H1 (cell line): Measurements from ENCODE around the gene BRD4. TPM values are rescaled to one million over a fixed set of nuclear protein-coding genes. Genes with fewer than 3 reads are reported as not detected.

ENCODE experiments used
- CTCF ChIA-PET: fragments of 300-600 bp; sonication (Branson Sonifier 250); formaldehyde crosslinking; loops from one replicate; lab custom pipeline; 2021; ENCODE audit not compliant: partially characterized antibody; lab: Charles Lee
- POLR2A ChIA-PET: fragments of 300-600 bp; sonication (Branson Sonifier 250); formaldehyde crosslinking; loops from one replicate; lab custom pipeline; 2021; ENCODE audit warnings: inconsistent platforms; ENCODE audit not compliant: partially characterized antibody; lab: Charles Lee
- DNase-seq, 2 experiments: peaks; one replicate each; pipeline versions ENCODE4 v3.0.0 to v3.0.0-alpha.2; 2010 to 2022; ENCODE audit warnings: low spot score in 2 of 2, low read depth in 1 of 2, mixed read lengths in 1 of 2
- FAIRE-seq: peaks from 2 replicates; lab custom pipeline; 2011; peaks lifted over from hg19 to GRCh38; lab: Jason Lieb, UNC
- H2AFZ ChIP-seq: 2 replicates; pipeline ENCODE4 v1.8.1; 2012; ENCODE audit warnings: low read length, inconsistent platforms
- H2AK5ac ChIP-seq: 2 replicates; pipeline ENCODE4 v1.6.1; 2013; ENCODE audit warnings: low read depth, low read length
- H2BK120ac ChIP-seq: replicated peaks from 2 replicates; pipeline ENCODE3; 2013; ENCODE audit warnings: low read depth, low read length, inconsistent platforms
- H2BK12ac ChIP-seq: 2 replicates; pipeline ENCODE4 v1.6.1; 2013; ENCODE audit warnings: low read depth, low read length
- H2BK15ac ChIP-seq: 2 replicates; pipeline ENCODE4 v1.6.1; 2013; ENCODE audit warnings: low read length
- H2BK20ac ChIP-seq: 2 replicates; pipeline ENCODE4 v1.6.1; 2013; ENCODE audit warnings: low read length
- H2BK5ac ChIP-seq: 2 replicates; pipeline ENCODE4 v1.6.1; 2013; ENCODE audit warnings: low read depth, low read length
- H3K14ac ChIP-seq: 2 replicates; pipeline ENCODE4 v1.6.1; 2013; ENCODE audit warnings: inconsistent platforms; ENCODE audit not compliant: insufficient read length
- H3K18ac ChIP-seq: 2 replicates; pipeline ENCODE4 v1.6.1; 2013; ENCODE audit warnings: low read length; ENCODE audit errors: extremely low read depth
- H3K23ac ChIP-seq: 2 replicates; pipeline ENCODE4 v1.6.1; 2013; ENCODE audit warnings: inconsistent platforms; ENCODE audit not compliant: insufficient read length
- H3K23me2 ChIP-seq: 2 replicates; pipeline ENCODE4 v1.6.1; 2013; ENCODE audit warnings: low read depth, low read length
- H3K27ac ChIP-seq: 2 replicates; pipeline ENCODE4 v1.6.1; 2011; ENCODE audit warnings: low read depth, low read length, inconsistent platforms
- H3K27me3 ChIP-seq, 4 experiments: replicated peaks in 1 of 4; 1 replicate in 1 of 4; 2 replicates in 3 of 4; pipeline versions ENCODE4 v1.6.1 to v1.8.1; 2011 to 2013; ENCODE audit warnings: low read length in 3 of 4, mild to moderate bottlenecking in 3 of 4, inconsistent platforms in 2 of 4, mixed read lengths in 2 of 4, moderate library complexity in 1 of 4; ENCODE audit not compliant: control insufficient read depth in 3 of 4, insufficient read depth in 3 of 4; ENCODE audit errors: extremely low read depth in 1 of 4
- H3K36me3 ChIP-seq, 4 experiments: 2 replicates each; pipeline versions ENCODE4 v1.6.1 to v1.8.1; 2011 to 2013; ENCODE audit warnings: mild to moderate bottlenecking in 4 of 4, low read length in 3 of 4, moderate library complexity in 2 of 4, control low read depth in 1 of 4, inconsistent platforms in 1 of 4; ENCODE audit not compliant: insufficient read depth in 4 of 4, control insufficient read depth in 2 of 4
- H3K4ac ChIP-seq: replicated peaks from 2 replicates; pipeline ENCODE3; 2013; ENCODE audit warnings: low read length, low read depth, mixed read lengths, inconsistent platforms; ENCODE audit not compliant: insufficient read length
- H3K4me1 ChIP-seq, 4 experiments: replicated peaks in 1 of 4; 1 replicate in 1 of 4; 2 replicates in 3 of 4; pipeline versions ENCODE4 v1.6.1 to v1.8.1; 2011 to 2013; ENCODE audit warnings: low read length in 3 of 4, inconsistent platforms in 2 of 4, mixed read lengths in 1 of 4; ENCODE audit not compliant: insufficient read depth in 4 of 4, control insufficient read depth in 3 of 4
- H3K4me2 ChIP-seq, 2 experiments: 2 replicates each; pipeline versions ENCODE4 v1.6.1 to v1.8.1; 2011 to 2013; ENCODE audit warnings: low read depth in 2 of 2, low read length in 2 of 2, control low read depth in 1 of 2, inconsistent platforms in 1 of 2, mild to moderate bottlenecking in 1 of 2; ENCODE audit not compliant: insufficient read depth in 1 of 2
- H3K4me3 ChIP-seq, 4 experiments: fragments of 200-600, 300-600 bp in 1 of 4; sonication (generic), shearing (Covaris generic), sonication (Bioruptor Twin) in 1 of 4; 2 replicates each; pipeline versions ENCODE4 v1.5.1 to v1.8.1; 2011 to 2016; ENCODE audit warnings: low read length in 4 of 4, low read depth in 3 of 4, control low read depth in 2 of 4, inconsistent platforms in 2 of 4, mild to moderate bottlenecking in 2 of 4, mixed read lengths in 1 of 4, moderate library complexity in 1 of 4; ENCODE audit not compliant: insufficient read depth in 2 of 4; ENCODE audit errors: extremely low read depth in 1 of 4
- H3K56ac ChIP-seq: replicated peaks from 2 replicates; pipeline ENCODE3; 2013; ENCODE audit warnings: low read depth, mild to moderate bottlenecking, mixed read lengths, low read length, inconsistent platforms; ENCODE audit not compliant: insufficient read length
- H3K79me1 ChIP-seq: 2 replicates; pipeline ENCODE4 v1.6.1; 2013; ENCODE audit warnings: low read depth, low read length, control low read depth
- H3K79me2 ChIP-seq, 2 experiments: 2 replicates each; pipeline versions ENCODE4 v1.6.1 to v1.8.1; 2012 to 2013; ENCODE audit warnings: low read length in 2 of 2, mild to moderate bottlenecking in 2 of 2, inconsistent platforms in 1 of 2; ENCODE audit not compliant: insufficient read depth in 2 of 2, control insufficient read depth in 1 of 2
- H3K9ac ChIP-seq, 4 experiments: replicated peaks in 1 of 4; 1 replicate in 1 of 4; 2 replicates in 3 of 4; pipeline versions ENCODE4 v1.6.1 to v1.8.1; 2011 to 2013; ENCODE audit warnings: low read depth in 3 of 4, low read length in 3 of 4, control low read depth in 2 of 4, mild to moderate bottlenecking in 2 of 4, moderate library complexity in 2 of 4, inconsistent platforms in 1 of 4; ENCODE audit errors: extremely low read depth in 1 of 4
- H3K9me3 ChIP-seq, 2 experiments: 2 replicates each; pipeline versions ENCODE4 v1.6.1 to v1.8.1; 2012 to 2013; ENCODE audit warnings: mild to moderate bottlenecking in 2 of 2, moderate library complexity in 2 of 2, control low read depth in 1 of 2, inconsistent platforms in 1 of 2, low read depth in 1 of 2, low read length in 1 of 2, mixed read lengths in 1 of 2; ENCODE audit not compliant: insufficient read depth in 2 of 2
- H4K20me1 ChIP-seq, 2 experiments: replicated peaks in 1 of 2; 2 replicates each; pipeline versions ENCODE3 to v1.8.1; 2011 to 2013; ENCODE audit warnings: inconsistent platforms in 2 of 2, low read length in 2 of 2, mild to moderate bottlenecking in 1 of 2; ENCODE audit not compliant: insufficient read depth in 2 of 2, control insufficient read depth in 1 of 2
- H4K5ac ChIP-seq: 2 replicates; pipeline ENCODE4 v1.6.1; 2013; ENCODE audit warnings: low read length, low read depth, mixed read lengths, inconsistent platforms; ENCODE audit not compliant: insufficient read length
- H4K8ac ChIP-seq: 2 replicates; pipeline ENCODE4 v1.8.0; 2013; ENCODE audit warnings: mild to moderate bottlenecking, moderate library complexity, low read length, inconsistent platforms; ENCODE audit not compliant: insufficient read depth; ENCODE audit errors: extremely low read depth
- H4K91ac ChIP-seq: replicated peaks from 2 replicates; pipeline ENCODE3; 2013; ENCODE audit warnings: low read length, mixed read lengths, inconsistent platforms; ENCODE audit not compliant: insufficient read length
- BRCA1 ChIP-seq: IDR thresholded peaks from 2 replicates; pipeline ENCODE4 v1.6.1; 2012; ENCODE audit warnings: low read depth, low read length, improper control_type of control experiment
- CHD1 ChIP-seq: IDR thresholded peaks from 2 replicates; pipeline ENCODE4 v1.6.1; 2012; ENCODE audit warnings: low read depth, low read length, improper control_type of control experiment
- CREB1 ChIP-seq: IDR thresholded peaks from 2 replicates; pipeline ENCODE4 v1.6.1; 2012; ENCODE audit warnings: inconsistent platforms
- GABPA ChIP-seq: IDR thresholded peaks from 2 replicates; pipeline ENCODE4 v1.6.1; 2011; ENCODE audit warnings: mild to moderate bottlenecking, low read length, moderate library complexity, borderline replicate concordance; ENCODE audit not compliant: insufficient read depth
- KDM1A ChIP-seq: fragments of 200-600, 300-600 bp; sonication (generic); IDR thresholded peaks from 2 replicates; pipeline ENCODE4 v1.7.1; 2016; ENCODE audit warnings: mild to moderate bottlenecking, low read length, borderline replicate concordance
- KDM4A ChIP-seq: IDR thresholded peaks from one replicate; pipeline ENCODE4 v1.7.1; 2012; ENCODE audit warnings: low read depth, mild to moderate bottlenecking, moderate library complexity, low read length, inconsistent platforms; ENCODE audit not compliant: severe bottlenecking
- POLR2A ChIP-seq, 2 experiments: IDR thresholded peaks; 1 replicate in 1 of 2; 2 replicates in 1 of 2; pipeline ENCODE4 v1.6.1; 2011; ENCODE audit warnings: low read depth in 2 of 2, low read length in 2 of 2, mild to moderate bottlenecking in 2 of 2; ENCODE audit errors: control extremely low read depth in 1 of 2
- POU5F1 ChIP-seq: IDR thresholded peaks from 2 replicates; pipeline ENCODE4 v1.6.1; 2011; ENCODE audit warnings: low read depth, mild to moderate bottlenecking, low read length, moderate library complexity
- RXRA ChIP-seq: IDR thresholded peaks from 2 replicates; pipeline ENCODE4 v1.6.1; 2011; ENCODE audit warnings: low read depth, mild to moderate bottlenecking, low read length, moderate library complexity; ENCODE audit not compliant: insufficient read depth
- SIN3A ChIP-seq, 2 experiments: IDR thresholded peaks in 1 of 2; conservative IDR thresholded peaks in 1 of 2; 2 replicates each; pipeline ENCODE4 v1.6.1; 2011 to 2012; ENCODE audit warnings: low read length in 2 of 2, improper control_type of control experiment in 1 of 2, low read depth in 1 of 2, mild to moderate bottlenecking in 1 of 2
- SRF ChIP-seq: IDR thresholded peaks from 2 replicates; pipeline ENCODE4 v1.6.1; 2011; ENCODE audit warnings: mild to moderate bottlenecking, low read depth, low read length, moderate library complexity
- TBP ChIP-seq: IDR thresholded peaks from 2 replicates; pipeline ENCODE4 v1.6.1; 2011; ENCODE audit warnings: low read depth, low read length, improper control_type of control experiment
- YY1 ChIP-seq: IDR thresholded peaks from 2 replicates; pipeline ENCODE4 v1.6.1; 2011; ENCODE audit warnings: low read depth, mild to moderate bottlenecking, low read length
- WGBS, 2 experiments: shearing (Covaris generic) in 1 of 2; methylation state at CpG; one replicate each; pipeline versions ENCODE4 v1.1.6 to v1.1.7; 2013 to 2015; ENCODE audit warnings: low lambda C conversion rate in 2 of 2, mixed read lengths in 2 of 2, inconsistent platforms in 1 of 2, low coverage in 1 of 2, missing lambda C conversion rate in 1 of 2; ENCODE audit not compliant: insufficient replicate concordance in 2 of 2, insufficient coverage in 1 of 2, insufficient read length in 1 of 2; ENCODE audit errors: extremely low coverage in 1 of 2, missing lambda C conversion rate in 1 of 2; 5-methylcytosine and 5-hydroxymethylcytosine counted together
- polyA plus RNA-seq, 7 experiments: library from polyadenylated mRNA; depleted of rRNA in 3 of 7; stranded (reverse) in 5 of 7; unstranded in 2 of 7; fragments of >200 nt in 5 of 7; fragments of 200-250 nt in 2 of 7; gene quantifications; 1 replicate in 5 of 7; 2 replicates in 1 of 7; 4 replicates in 1 of 7; pipeline versions ENCODE4 v1.2.1 to v1.2.3, GENCODE V29; 2011 to 2013; ENCODE audit warnings: missing spikeins in 2 of 7, mixed read lengths in 2 of 7
- total RNA-seq: library from RNA; stranded (reverse); fragmentation: NEBNext Ultra II Directional; extraction: Animal tissue kit (Norgen Biotek cat#: 25700); gene quantifications from 2 replicates; pipeline ENCODE4 v1.2.1, GENCODE V29; 2021

The BRD4 gene
- total and polyA plus RNA-seq, 2 of the 8 experiments (the other 6 are each of a cell fraction or from before 2014, with no cell fraction given), result 14.1 to 146 TPM

- Histone ChIP-seq H3K4me1 (peaks cover 0 to 14% (median 3%) of the 10 kb centered on the region in 4 experiments; a peak in 6 of 7 replicates), H2BK15ac (no peak overlapping the region), H4K5ac (no peak overlapping the region), H3K56ac (no peak overlapping the region), H2AFZ (no peak overlapping the region), H3K4ac (no peak overlapping the region), H4K91ac (no peak overlapping the region), H2AK5ac (no peak overlapping the region), H3K4me2 (no peak overlapping the region), H3K9me3 (no peaks in the 10 kb centered on the region), H2BK20ac (no peak overlapping the region), H4K20me1 (peaks cover 49 to 54% of the 10 kb centered on the region in 2 experiments), H3K18ac (no peak overlapping the region), H3K4me3 (no peak overlapping the region), H3K27ac (no peak overlapping the region), H3K23me2 (peaks cover 8% of the 10 kb centered on the region; the same call in 1 of the 2 replicates), H2BK5ac (no peak overlapping the region), H3K79me1 (peaks cover 13% of the 10 kb centered on the region), H3K9ac (no peak overlapping the region), H2BK120ac (no peak overlapping the region), H2BK12ac (no peak overlapping the region), H3K36me3 (no peaks in the 10 kb centered on the region), H3K23ac (no peak overlapping the region), H3K27me3 (no peaks in the 10 kb centered on the region), H3K79me2 (peaks cover 79 to 92% of the 10 kb centered on the region in 2 experiments), H4K8ac (no peak overlapping the region), H3K14ac (no peak overlapping the region)
- no peak for DNase-seq
- CTCF ChIA-PET, result no interaction called here
- no peak for TF ChIP-seq YY1
- no peak for TF ChIP-seq KDM4A
- no peak for TF ChIP-seq RXRA
- TF ChIP-seq SIN3A (conservative IDR thresholded peaks at IDR 0.05 in 1 of 2, IDR thresholded peaks at IDR 0.05 in 1 of 2; ENCODE audit: low read depth in 1 of 2, low read length in 2 of 2), result no peak
- no peak for TF ChIP-seq POLR2A (IDR thresholded peaks at IDR 0.05; ENCODE audit: control extremely low read depth in 1 of 2, low read depth in 2 of 2, low read length in 2 of 2)
- TF ChIP-seq GABPA, result no peak
- TF ChIP-seq CREB1, result no peak
- no peak for TF ChIP-seq KDM1A
- no peak for TF ChIP-seq CHD1
- no peak for TF ChIP-seq POU5F1
- no peak for TF ChIP-seq TBP
- no peak for TF ChIP-seq BRCA1
- TF ChIP-seq SRF, result no peak
- WGBS, 2 experiments, result 92% methylated on average over 10 of the region's 10 CpGs; no CpG with 5 or more reads in 1 of the 2 experiments
- POLR2A ChIA-PET, result interaction anchor here (1.2 to 1.4 kb wide), 2 partner anchors 12 to 48 kb away, joined by 3 to 5 read pairs; no protein-coding TSS in a partner anchor
- no peak for FAIRE-seq
These were observed 4.0 kb downstream of the BRD4 start for GRCh38 chr19:15328312-15328711.
